DMS 273 treated with DMSO at 0.1 percent for 48 hours (cell line): ENCODE results near the gene CCR7.

Source experiments
- DNase-seq: peaks from one replicate; lab custom pipeline; 2025; lab: John Stamatoyannopoulos, UW

Gene CCR7, protein sequence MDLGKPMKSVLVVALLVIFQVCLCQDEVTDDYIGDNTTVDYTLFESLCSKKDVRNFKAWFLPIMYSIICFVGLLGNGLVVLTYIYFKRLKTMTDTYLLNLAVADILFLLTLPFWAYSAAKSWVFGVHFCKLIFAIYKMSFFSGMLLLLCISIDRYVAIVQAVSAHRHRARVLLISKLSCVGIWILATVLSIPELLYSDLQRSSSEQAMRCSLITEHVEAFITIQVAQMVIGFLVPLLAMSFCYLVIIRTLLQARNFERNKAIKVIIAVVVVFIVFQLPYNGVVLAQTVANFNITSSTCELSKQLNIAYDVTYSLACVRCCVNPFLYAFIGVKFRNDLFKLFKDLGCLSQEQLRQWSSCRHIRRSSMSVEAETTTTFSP

DNA sequence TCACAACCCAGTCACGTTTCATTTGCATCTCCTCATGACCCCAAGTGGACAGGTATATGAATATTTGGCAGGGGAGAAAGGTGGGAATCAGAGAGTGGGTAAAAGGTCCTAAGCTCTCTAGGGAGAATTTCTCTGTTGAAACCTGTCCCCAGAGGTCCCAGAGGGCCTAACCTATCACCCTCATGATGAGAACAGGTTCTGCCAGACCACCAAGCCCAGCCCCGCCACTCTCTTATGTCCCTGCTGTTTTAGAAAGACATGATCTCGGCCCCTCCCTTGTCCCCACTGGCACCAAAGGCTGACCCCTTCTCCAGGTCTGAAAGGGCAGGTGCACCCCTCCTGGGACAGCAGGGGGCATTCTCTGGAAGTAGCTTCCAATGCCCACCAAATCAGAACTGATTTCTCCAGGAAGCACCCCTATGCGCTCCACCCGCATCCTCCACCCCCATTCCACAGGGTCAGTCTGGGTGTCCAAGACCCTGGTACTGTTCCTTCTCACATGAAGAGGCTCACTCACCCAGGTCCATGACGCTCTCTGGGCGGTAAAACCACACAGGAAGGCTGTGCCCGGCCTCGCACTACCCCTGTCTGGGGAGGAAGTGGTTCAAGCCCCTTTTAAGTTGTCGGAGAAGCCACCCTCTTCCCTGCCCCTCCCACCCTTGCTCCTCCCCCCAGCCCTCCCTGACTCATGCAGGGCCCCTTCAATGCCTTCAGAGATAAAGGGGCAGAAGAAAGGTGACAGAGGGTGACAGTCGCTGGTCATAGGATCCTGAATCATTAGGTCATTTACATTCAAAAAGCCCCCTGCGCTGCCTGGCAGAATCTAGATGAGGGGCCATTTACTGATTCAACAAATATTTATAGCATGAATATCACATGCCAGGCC is at the start of gene CCR7:
Gene CCR7, minus strand, starts transcription at position 590 of the 886 bp plus-strand sequence. Its CDS starts 63 bp downstream, at position 527.
- no peak for DNase-seq

DNA sequence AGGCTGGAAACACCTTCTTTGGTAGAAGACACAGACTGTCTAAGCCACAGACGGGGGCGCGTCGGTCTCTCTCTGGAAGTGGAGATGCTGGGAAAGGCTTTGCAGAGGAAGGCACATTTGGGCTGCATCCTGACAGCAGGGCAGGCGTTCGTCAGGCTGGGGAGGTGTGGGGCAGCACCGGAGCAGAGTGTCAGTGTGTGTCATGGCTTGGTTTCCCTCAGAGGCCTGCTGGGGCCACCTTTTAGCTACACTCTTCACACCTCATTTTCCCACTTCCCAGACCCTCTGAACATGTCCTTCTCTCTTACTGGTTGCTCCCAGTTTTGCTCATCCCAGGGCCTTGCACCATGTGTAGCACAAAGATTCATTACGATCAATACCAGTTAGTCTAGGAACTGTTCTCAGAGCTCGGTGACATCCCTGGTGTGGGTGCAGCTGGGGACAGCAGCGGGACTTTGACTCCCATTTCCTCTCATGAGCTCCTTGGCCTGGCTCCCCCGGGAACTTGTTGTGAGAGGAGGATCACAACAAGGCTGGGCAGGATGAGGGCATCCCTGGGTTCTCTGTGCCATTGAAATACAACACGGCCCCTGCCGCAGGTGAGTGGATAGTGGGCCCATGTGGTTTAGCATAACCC is 49.3 kb upstream of the CCR7 start:
- no peak for DNase-seq

DNA sequence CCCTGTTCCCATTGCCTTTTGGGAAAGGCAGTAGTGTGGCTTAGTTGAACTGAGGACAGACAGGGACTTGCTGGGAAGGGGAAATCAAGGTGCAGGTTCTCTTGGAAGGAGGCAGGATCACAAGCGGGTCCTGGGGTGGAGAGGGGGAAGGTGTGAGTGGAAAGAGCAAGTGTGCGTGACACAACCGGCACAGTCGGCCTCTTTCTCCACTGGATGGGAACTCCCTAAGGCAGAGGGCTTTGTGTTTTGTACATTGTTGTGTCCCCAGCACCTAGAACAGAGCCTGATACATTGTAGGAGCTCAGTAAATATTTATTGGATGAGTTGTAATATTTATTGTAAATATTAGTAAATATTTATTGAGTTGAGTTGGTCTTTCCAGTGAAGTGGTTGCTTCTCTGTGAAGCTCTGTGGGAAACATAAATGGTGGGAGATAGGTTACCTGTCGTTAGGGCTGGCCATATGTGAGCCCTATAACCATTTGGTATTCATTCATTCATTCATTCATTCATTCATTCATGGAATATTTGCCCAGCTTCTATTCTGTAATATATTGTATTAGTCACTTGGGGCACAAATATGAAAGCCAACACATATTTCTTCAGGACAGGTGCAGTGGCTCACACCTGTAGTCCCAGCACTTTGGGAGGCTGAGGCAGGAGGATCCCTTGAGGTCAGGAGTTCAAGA is 48.3 kb upstream of the CCR7 start:
- DNase-seq, result no peak

DNA sequence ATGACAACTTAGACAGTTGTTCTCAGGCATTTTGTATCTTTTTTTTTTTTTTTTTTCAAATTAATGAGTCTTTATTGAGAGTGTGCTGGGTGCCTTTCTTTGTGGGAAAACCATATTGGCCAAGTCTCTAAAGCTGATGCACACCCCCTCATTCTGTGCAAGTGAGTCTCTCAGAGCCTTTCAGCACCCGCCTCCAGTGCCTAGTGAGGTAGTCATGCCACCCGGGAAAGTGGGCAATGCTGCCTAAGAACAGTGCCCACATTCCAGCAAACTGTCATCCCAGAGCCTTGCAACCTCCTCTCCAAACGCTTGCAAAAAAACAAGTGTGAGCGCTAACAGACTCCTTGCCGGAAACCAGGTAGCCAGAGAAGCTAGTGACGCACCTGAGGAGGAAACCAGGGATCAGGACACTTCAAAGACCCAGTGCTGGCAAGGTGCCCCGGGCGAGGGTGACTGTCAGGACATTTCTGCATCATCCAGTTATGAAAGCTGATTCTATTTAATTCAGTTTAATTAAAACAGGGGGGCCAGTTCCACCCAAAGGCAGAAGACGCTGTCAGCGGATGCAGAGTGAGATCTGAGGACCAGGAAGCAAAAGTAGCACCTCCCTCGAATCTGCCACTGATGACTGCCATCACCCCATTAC is 47.5 kb upstream of the CCR7 start:
- DNase-seq, result no peak

DNA sequence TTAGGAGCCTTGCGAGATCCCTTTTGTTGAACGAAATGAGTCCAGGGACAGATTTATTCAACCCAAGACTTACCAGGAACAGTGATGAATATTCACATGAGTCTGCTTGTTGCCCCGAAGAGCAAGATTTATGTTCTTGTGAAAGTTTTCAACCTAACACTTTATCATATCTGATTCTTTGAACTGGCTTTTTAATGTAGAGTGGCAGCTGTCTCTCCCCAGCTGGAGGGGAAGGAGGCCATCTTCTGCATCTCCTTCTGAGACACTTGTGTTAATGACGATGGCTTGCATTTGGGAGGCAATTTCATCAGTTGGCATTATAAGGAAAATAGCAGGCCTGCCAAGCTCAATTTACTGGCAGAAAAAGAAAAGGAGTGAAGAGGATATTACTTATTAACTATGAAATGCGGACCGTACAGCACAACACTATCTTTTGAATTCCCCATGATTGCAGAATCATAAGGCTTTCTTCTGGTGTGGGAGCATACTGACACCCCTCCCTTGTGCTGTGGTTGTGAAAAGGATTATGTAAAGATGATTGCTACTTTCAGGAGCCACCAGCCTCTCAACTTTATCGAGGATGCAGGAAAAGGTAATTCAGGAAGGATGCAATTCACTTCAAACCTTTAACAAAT is 46.7 kb upstream of the CCR7 start:
- DNase-seq, result no peak

DNA sequence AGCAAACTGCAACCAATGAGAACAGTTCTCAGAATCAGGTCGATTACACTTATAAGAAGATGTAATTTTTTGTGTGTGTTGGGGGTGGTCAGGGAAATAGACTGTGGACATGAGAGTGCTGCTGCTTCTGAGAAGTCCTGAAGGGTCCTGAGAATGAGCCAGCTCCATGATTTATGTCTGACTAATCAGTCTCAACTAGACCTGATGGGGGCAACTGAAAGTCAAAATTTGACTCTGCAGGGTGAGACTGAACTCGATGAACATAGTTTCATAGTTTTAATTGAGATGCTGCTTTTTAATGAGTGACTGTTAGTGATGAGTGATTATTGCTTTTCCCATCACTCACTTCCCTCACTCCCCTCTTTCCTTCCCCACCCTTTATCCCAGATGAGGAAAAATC is 45.1 kb upstream of the CCR7 start:
- no peak for DNase-seq

DNA sequence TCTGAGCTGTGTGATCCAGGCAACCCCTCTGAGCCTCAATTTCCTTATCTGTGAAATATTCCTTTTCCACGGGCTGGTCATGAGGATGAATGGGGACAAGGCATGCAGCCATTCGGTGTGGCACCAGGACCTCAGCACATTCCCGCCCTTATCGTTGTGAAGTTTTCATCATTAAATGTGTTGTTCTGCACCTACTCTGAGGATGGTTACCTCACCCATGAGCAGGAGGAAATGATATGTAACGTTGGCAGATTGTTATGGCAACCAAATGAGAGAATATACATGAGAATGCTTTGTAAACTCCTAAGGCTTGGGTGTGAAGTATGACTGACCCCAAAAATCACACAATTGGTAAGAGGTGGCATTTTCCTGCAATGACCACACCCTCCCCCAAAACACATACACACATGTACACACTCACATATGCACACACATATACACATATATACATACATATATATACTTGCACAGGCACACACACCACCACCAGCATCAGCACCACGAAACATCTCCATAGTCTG is 42.8 kb upstream of the CCR7 start:
- no peak for DNase-seq

DNA sequence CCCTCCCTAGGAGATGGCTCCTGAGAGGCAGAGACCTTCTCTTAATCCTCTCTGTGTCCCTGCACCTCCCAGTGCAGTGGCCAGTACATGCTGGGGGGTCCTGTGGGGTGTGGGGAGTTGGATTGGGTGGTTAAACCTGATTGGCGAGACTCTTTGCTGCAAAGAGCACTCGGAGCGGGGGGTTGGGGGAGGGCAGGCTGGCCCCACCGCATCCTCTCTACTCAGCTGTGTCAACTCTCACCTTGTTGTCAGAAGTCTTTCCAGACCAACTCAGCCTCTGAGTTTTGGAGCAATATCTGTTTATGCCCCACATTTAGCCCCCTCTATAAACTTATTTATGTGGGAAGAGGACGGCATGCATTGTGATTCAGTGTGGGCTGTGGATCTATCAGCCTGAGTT is 42.4 kb upstream of the CCR7 start:
- no peak for DNase-seq

DNA sequence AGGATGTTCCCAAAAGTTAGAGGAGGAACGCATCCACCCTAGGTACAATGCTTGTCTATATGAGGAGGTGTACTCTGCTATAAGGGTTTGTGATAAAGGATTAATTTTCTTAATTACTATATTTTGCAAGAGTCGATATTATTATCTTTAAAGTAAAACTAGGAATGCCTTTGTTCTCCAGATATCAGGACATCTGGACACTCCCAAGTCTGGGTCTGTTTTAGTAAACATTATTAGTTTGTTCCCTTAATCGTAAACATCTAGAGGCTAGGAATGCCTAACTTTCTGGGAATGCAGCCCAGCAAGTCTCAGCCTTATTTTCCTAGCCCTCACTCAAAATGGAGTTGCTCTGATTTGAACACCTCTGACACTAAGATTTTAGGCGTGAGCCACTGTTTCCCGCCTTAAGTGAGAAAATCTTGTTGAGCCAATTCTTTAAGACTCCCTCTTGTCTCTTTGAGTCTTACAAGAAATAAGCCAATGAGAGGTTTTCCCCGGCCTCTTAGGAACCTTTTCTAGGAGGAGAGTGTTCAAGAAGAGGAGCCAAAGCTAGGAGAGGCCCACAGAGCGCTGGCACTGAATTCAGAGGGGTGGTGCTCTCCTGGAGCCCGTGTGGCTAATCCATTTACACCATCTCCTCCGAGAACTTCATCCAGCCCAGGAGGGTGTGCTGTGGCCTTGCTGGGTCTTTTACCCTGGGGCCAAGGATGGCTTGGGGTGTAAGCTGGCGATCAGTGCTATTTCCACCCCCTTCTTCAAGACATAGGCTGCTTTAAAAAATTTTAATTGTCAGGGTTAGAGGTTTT is 41.5 kb upstream of the CCR7 start:
- DNase-seq, result no peak

DNA sequence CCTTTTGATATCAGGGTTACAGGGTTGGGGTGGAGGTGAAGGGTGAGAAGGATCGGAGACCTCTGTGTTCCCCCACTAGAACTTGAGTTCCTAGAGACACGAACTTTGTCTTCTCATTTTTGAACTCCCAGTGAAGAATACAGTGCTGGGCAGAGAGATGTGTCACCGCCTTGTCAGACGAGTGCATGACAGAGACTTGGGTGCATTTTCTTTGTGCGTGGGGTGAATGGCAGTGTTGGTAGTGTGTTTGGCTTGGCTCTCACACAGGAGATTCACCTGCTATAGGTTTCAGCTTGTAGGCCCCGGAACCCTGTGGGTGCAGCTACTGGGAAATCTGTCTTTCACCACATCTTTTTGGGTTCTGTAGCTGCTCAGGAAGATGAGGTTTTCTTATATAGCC is 40.0 kb upstream of the CCR7 start:
- DNase-seq, result no peak

DNA sequence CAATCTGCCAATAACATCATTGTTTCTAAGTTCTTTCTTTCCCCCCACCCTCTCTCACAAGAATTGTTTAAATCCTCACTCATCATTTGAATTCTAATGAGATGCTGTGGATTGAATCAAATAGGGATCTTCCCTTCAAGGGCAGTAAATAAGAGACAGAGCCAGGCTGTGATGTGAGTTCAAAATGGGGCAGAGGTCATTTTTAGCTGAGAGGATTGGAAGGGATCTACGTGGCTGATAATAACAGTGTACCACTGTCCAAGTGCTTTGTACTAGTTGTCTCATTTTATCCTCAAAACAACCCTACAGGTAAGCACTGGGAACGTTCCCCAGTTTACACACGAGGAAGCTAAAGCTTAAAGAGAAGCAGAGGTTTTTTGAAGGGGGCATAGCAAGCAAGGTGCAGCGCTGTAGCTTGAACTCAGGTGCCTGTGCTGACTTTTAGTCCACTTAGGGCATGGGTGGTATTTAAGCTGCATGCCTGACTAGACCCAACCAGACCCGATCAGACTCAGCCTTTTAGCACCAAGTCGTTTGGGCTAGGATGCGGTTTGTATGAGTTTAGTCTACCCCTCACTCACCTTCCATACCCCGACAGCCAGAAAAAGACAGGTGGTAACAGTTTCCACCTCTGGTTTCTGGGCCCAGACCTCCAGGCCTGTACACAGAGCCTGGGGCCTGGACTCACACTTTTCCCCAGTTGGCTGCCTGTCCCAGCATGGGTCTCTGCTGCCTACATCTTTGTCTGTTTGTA is 39.2 kb upstream of the CCR7 start:
- DNase-seq, result no peak

DNA sequence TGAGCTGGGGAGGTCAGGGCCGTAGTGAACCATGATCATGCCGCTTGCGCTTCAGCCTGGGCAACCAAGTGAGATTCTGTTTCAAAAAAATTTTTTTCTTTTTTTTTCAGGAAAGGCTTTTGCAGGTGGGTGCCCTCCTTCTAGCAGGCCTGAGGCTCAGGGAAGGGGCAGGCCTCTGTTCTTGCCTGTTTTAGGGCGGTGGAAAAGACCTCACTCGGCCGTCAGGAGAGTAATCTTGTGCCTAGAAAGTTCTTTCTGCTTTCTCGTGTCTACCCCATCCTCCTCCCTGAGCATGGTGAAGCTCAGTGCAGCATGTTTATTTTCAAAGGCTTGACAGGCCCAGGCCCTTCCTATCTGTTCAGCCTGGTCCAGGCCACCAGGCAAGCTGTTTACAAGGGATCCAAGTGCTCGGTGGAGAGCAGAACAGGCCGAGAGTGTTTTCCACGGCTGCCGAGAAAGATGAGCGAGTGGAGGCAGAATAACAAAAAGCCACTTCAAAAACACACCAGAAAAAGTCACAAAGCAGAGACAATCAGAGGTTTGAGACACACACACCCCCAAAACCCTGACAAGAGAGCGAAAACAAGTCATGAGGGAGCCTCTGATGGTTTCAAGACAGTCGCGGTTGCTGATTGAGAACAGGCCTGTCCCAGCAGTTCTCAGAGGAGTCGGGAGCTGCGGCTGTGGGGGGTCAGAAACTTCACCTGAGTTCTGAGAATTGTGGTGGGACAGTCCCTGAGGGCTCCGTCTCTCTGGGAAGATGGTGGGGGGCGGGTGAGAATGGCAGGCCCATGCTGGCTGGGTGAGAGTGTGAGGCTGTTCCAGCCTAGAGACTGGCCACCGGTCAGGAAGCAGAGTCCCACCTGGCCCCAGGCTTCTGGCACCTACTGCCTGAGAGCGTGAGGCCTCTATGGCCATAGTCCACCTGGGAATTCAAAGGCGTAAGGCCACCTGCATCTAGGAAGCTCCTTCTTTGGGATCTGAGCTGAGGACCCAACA is 37.5 kb upstream of the CCR7 start:
- DNase-seq, result no peak

DNA sequence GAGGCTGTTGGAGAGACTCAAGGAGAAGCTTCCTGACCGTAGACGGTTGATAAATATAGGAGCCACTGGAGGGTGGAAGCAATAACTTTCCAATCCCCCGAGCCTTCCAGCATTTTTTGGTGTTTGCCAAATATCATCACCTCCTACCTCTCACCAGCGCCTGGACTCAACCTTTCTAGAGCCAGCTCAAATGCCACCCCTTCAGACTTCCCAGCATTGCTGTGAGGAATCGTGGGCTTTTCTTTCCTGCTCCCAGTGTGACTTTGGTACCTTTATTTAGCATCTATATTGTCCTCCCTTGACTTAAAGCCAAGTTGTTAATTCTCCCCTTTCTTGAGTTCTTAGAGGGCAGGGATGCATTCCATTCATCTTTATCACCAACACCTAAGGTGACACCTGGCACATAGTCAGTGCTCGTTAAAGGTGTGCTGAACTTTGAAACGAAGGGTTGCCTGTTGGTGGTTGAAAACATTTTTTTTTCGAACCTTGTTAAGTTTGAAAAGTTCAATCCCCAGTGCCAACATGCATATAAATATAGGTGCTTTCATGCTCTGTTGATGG is 35.3 kb upstream of the CCR7 start:
- DNase-seq, result no peak

DNA sequence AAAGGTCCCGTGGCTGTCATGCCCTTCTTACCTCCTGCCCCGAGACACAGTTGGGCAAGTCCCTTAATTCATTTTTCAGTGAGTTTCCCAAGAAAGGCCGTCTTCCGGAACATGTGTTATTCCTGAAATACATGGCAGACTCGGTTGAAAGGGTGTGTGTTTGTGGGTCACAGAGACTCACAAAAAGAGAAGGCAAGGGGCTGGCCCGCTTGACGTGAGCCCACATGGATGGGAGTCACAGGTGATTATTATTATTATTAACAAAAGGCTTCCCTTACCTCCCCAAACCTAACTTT is 34.1 kb upstream of the CCR7 start:
- DNase-seq, result no peak

DNA sequence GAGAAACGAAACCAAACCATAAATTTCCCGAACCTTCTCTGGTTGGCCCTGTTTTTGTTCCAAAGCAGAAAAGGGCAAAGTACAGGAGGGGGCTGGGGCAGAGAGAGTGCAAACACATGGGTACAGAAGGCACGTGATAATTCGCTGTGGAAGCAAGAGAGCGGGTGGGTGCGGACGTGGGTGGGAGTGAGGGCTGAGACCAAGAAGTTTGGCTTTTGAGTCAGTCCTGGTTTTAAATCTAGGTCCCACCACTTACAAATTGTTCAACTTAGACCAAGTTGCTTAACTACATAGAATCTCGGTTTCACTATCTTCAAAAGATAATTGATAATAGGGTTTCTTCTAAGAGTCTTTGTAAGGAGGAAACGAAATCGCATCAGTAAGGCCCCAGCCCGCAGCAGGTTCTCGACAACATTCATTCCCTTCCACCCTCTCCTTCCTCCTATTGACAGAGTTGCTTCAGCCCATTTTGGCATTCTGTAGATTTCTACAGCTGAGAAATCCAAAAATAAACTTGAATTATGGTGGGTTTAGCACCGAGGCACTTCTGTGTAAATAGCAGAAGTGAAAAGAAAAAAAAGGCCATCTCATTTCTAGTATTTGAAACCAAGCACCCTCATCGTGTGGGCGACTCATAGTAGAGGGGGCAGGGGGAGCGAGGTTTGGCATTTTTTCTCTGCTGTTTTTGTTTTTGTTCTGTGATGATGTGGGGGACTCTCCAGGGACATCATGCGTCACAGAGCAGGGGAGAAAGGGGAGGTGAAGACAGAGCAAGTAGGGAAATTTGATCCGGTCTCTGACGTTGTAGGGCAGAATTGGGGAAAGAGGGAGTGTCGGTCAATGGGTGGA is 33.6 kb upstream of the CCR7 start:
- no peak for DNase-seq

DNA sequence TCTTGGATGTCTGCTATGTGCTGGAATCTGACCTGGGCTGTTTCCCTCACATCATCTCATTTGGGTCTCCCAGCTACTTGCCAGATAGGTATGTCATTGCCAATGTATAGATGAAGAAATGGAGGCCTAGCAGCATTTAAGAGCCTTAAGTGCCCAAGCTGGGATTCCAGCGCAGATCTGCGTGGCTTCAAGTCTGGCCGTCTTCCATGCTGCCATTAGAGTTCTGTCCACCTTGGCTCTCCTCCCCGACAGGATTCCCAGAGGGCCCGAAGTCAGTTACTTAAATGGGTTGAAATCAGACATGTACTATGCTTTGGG is 33.0 kb upstream of the CCR7 start:
- DNase-seq, result no peak
